ENCODE data around the gene KNOP1.

KNOP1 gene

GRCh38 chr16:19717741-19718623, at the start of gene KNOP1, which contains the start of gene IQCK:
KNOP1 (minus strand) TSS chr16:19718227; CDS start chr16:19715035, 3,192 bp downstream.
IQCK (plus strand) TSS chr16:19718271; CDS start chr16:19718307, 36 bp downstream.
- peak; percentile 81 for DNase-seq (ENCODE audit: low read depth)

- DNase-seq (ENCODE audit: low read depth): no peak
Observed at GRCh38 chr16:19767497-19767896, 49.5 kb upstream of the KNOP1 start.

GRCh38 chr16:19766988-19767387, 49.0 kb upstream of the KNOP1 start:
- DNase-seq (ENCODE audit: low read depth): no peak

- no peak for DNase-seq (ENCODE audit: low read depth)
Observed at GRCh38 chr16:19766554-19766884, 48.5 kb upstream of the KNOP1 start.

GRCh38 chr16:19765860-19766553, 48.0 kb upstream of the KNOP1 start:
- no peak for DNase-seq (ENCODE audit: low read depth)

GRCh38 chr16:19760356-19761060, 42.5 kb upstream of the KNOP1 start:
- DNase-seq (ENCODE audit: low read depth): no peak

- DNase-seq (ENCODE audit: low read depth): no peak
Observed at GRCh38 chr16:19757762-19758595, 40.0 kb upstream of the KNOP1 start.

GRCh38 chr16:19757026-19757425, 39.0 kb upstream of the KNOP1 start:
- DNase-seq (ENCODE audit: low read depth): no peak

GRCh38 chr16:19755268-19755667, 37.2 kb upstream of the KNOP1 start:
- no peak for DNase-seq (ENCODE audit: low read depth)

GRCh38 chr16:19754644-19755036, 36.6 kb upstream of the KNOP1 start:
- no peak for DNase-seq (ENCODE audit: low read depth)

- no peak for DNase-seq (ENCODE audit: low read depth)
Observed at GRCh38 chr16:19753815-19754643, 36.0 kb upstream of the KNOP1 start.

- no peak for DNase-seq (ENCODE audit: low read depth)
Observed at GRCh38 chr16:19751478-19752385, 33.7 kb upstream of the KNOP1 start.

- DNase-seq (ENCODE audit: low read depth): no peak
Observed at GRCh38 chr16:19749571-19750080, 31.6 kb upstream of the KNOP1 start.

GRCh38 chr16:19748389-19749168, 30.6 kb upstream of the KNOP1 start:
- no peak for DNase-seq (ENCODE audit: low read depth)

GRCh38 chr16:19746561-19746960, 28.5 kb upstream of the KNOP1 start:
- no peak for DNase-seq (ENCODE audit: low read depth)

- DNase-seq (ENCODE audit: low read depth): no peak
Observed at GRCh38 chr16:19745286-19746010, 27.4 kb upstream of the KNOP1 start.

GRCh38 chr16:19744670-19745069, 26.6 kb upstream of the KNOP1 start:
- no peak for DNase-seq (ENCODE audit: low read depth)

GRCh38 chr16:19743816-19744159, 25.8 kb upstream of the KNOP1 start:
- DNase-seq (ENCODE audit: low read depth): no peak
